B cell (primary cell): ENCODE data around the gene ASAP3. TPM values are rescaled to one million over a fixed set of nuclear protein-coding genes. Genes with fewer than 3 reads are reported as not detected.

Source experiments
- ATAC-seq: fragments of 200-7000 bp; cut with Tn5 transposase; one replicate; pipeline ENCODE4 v1.10.0; 2021; ENCODE audit warnings: low read depth, mild to moderate bottlenecking, moderate number of reproducible peaks, moderate library complexity
- CTCF ChIA-PET: fragments of 350-600 bp; sonication (Branson Sonifier 250); formaldehyde crosslinking; loops from one replicate; lab custom pipeline; 2021; ENCODE audit warnings: antibody characterized with exemption, inconsistent platforms; lab: Charles Lee
- POLR2A ChIA-PET: fragments of 350-600 bp; sonication (Branson Sonifier 250); formaldehyde crosslinking; loops from one replicate; lab custom pipeline; 2021; ENCODE audit warnings: antibody characterized with exemption; lab: Charles Lee
- DNase-seq: peaks from one replicate; pipeline ENCODE4 v3.0.0; 2013
- H2AFZ ChIP-seq: 2 replicates; pipeline ENCODE4 v1.6.1; 2012; ENCODE audit warnings: mild to moderate bottlenecking, low read depth, low read length; ENCODE audit not compliant: insufficient read depth, poor library complexity, severe bottlenecking
- H3K27ac ChIP-seq, 2 donors: 1 replicate in 1 of 2; 2 replicates in 1 of 2; pipeline ENCODE4 v1.5.1; 2012 to 2013; ENCODE audit warnings: low read length in 2 of 2, mild to moderate bottlenecking in 2 of 2, moderate library complexity in 1 of 2
- H3K27me3 ChIP-seq, 4 experiments: fragments of 200-600 bp in 1 of 4; sonication (generic) in 1 of 4; replicated peaks in 1 of 4; 1 replicate in 2 of 4; 2 replicates in 2 of 4; pipeline versions ENCODE4 v1.6.1 to v1.7.0; 2013 to 2016; ENCODE audit warnings: low read length in 3 of 4, mild to moderate bottlenecking in 2 of 4, mixed read lengths in 1 of 4, moderate library complexity in 1 of 4; ENCODE audit not compliant: insufficient read depth in 4 of 4, control insufficient read depth in 3 of 4; ENCODE audit errors: control extremely low read depth in 1 of 4
- H3K36me3 ChIP-seq, 2 experiments: replicated peaks in 1 of 2; 1 replicate in 1 of 2; 2 replicates in 1 of 2; pipeline versions ENCODE4 v1.6.1 to v1.7.1; 2013; ENCODE audit warnings: low read length in 1 of 2; ENCODE audit not compliant: insufficient read depth in 2 of 2, control insufficient read depth in 1 of 2; ENCODE audit errors: control extremely low read depth in 1 of 2, extremely low read depth in 1 of 2
- H3K4me1 ChIP-seq, 2 donors: fragments of 200-600 bp in 1 of 2; sonication (generic) in 1 of 2; 1 replicate in 1 of 2; 2 replicates in 1 of 2; pipeline versions ENCODE4 v1.5.1 to v1.6.1; 2013 to 2017; ENCODE audit warnings: low read length in 2 of 2; ENCODE audit not compliant: control insufficient read depth in 2 of 2, insufficient read depth in 2 of 2
- H3K4me2 ChIP-seq: replicated peaks from 2 replicates; pipeline ENCODE3; 2012; ENCODE audit warnings: mild to moderate bottlenecking, low read depth, low read length; ENCODE audit not compliant: poor library complexity, severe bottlenecking
- H3K4me3 ChIP-seq, 5 experiments: fragments of 200-600 bp in 1 of 5; sonication (generic) in 1 of 5; 1 replicate in 3 of 5; 2 replicates in 2 of 5; pipeline versions ENCODE4 v1.5.1 to v1.7.0; 2011 to 2016; ENCODE audit warnings: low read length in 4 of 5, mild to moderate bottlenecking in 4 of 5, low read depth in 2 of 5, control low read depth in 1 of 5, moderate library complexity in 1 of 5; ENCODE audit not compliant: insufficient read depth in 1 of 5; ENCODE audit errors: control extremely low read depth in 1 of 5, extremely low read depth in 1 of 5
- H3K79me2 ChIP-seq: fragments of 200-600 bp; sonication (generic); one replicate; pipeline ENCODE4 v1.6.0; 2016; ENCODE audit warnings: low read length; ENCODE audit not compliant: control insufficient read depth, insufficient read depth
- H3K9ac ChIP-seq: fragments of 200-600 bp; sonication (generic); 2 replicates; pipeline ENCODE4 v1.6.1; 2017; ENCODE audit warnings: mild to moderate bottlenecking, low read length, moderate library complexity
- H3K9me3 ChIP-seq, 3 donors: one replicate each; pipeline versions ENCODE4 v1.6.1 to v1.7.1; 2013; ENCODE audit warnings: low read length in 2 of 3; ENCODE audit not compliant: control insufficient read depth in 2 of 3, insufficient read depth in 1 of 3; ENCODE audit errors: control extremely low read depth in 1 of 3
- H4K20me1 ChIP-seq: 2 replicates; pipeline ENCODE4 v1.6.0; 2012; ENCODE audit warnings: mild to moderate bottlenecking, low read length; ENCODE audit not compliant: insufficient read depth, control insufficient read depth, poor library complexity, severe bottlenecking
- H3K27ac Mint-ChIP-seq: one replicate; pipeline ENCODE4 v1.8.0; 2021; ENCODE audit warnings: mixed read lengths
- H3K27me3 Mint-ChIP-seq: one replicate; pipeline ENCODE4 v1.8.0; 2021; ENCODE audit warnings: mixed read lengths
- H3K4me1 Mint-ChIP-seq: one replicate; pipeline ENCODE4 v1.8.0; 2021; ENCODE audit warnings: mixed read lengths
- H3K4me3 Mint-ChIP-seq: one replicate; pipeline ENCODE4 v1.8.0; 2021; ENCODE audit warnings: mixed read lengths
- H3K9me3 Mint-ChIP-seq: one replicate; pipeline ENCODE4 v1.8.0; 2022; ENCODE audit warnings: mixed read lengths; ENCODE audit not compliant: insufficient read depth
- CTCF ChIP-seq: fragments of 200-600 bp; IDR thresholded peaks from one replicate; pipeline ENCODE4 v1.8.0; 2022; ENCODE audit warnings: antibody characterized with exemption, mild to moderate bottlenecking
- EZH2 ChIP-seq: IDR thresholded peaks from 2 replicates; pipeline ENCODE4 v1.6.1; 2012; ENCODE audit warnings: borderline replicate concordance, low read depth, mild to moderate bottlenecking, moderate library complexity, low read length; ENCODE audit not compliant: insufficient read depth, poor library complexity, severe bottlenecking
- WGBS: methylation state at CpG from one replicate; pipeline ENCODE4 v1.1.5; 2013; ENCODE audit warnings: missing lambda C conversion rate; ENCODE audit not compliant: insufficient coverage; 5-methylcytosine and 5-hydroxymethylcytosine counted together
- intact Hi-C: fragments of 100-400 bp; cut with micrococcal nuclease; formaldehyde crosslinking; loops from one replicate; pipeline ENCODE4 v1.10.0; 2022
- polyA plus RNA-seq: library from polyadenylated mRNA; depleted of rRNA; stranded (reverse); fragments of >200 nt; gene quantifications from 2 replicates; pipeline ENCODE4 v1.2.3, GENCODE V29; 2012
- total RNA-seq, 2 donors: library from RNA; stranded (reverse); fragments of 120-200 nt in 1 of 2; gene quantifications; 1 replicate in 1 of 2; 2 replicates in 1 of 2; pipeline versions ENCODE4 v1.2.3 to v1.2.4, GENCODE V29; 2013 to 2022

ASAP3 gene
- total and polyA plus RNA-seq, 2 donors (not counting 1 experiment from before 2014, with no cell fraction given): 2.9 to 11.0 TPM

GRCh38 chr1:23517581-23517980, 33.6 kb upstream of the ASAP3 start:
- no peak overlapping the region for H3K4me3 ChIP-seq
- peaks cover 0 to 21% of the 10 kb centered on the region in 2 experiments for H3K36me3 ChIP-seq
- Mint-ChIP-seq H3K9me3 (no peaks in the 10 kb centered on the region), H3K27me3 (no peaks in the 10 kb centered on the region), H3K27ac (no peak overlapping the region), H3K4me3 (no peak overlapping the region), H3K4me1 (peaks cover 10% of the 10 kb centered on the region)
- 99% methylated on average over 9 of the region's 9 CpGs for WGBS
- ChIA-PET CTCF (interaction anchor here (0.8 to 3.2 kb wide), 3 partner anchors 21 to 28 kb away, joined by 3 to 10 read pairs (median 9); no protein-coding TSS in a partner anchor), POLR2A (no interaction called here)
- DNase-seq (no peak), ATAC-seq (no peak)
- intact Hi-C loops: no loop called here
- no peak overlapping the region for H3K4me2 ChIP-seq
- H3K9me3 ChIP-seq: no peaks in the 10 kb centered on the region
- H3K27me3 ChIP-seq: no peaks in the 10 kb centered on the region
- TF ChIP-seq EZH2 (no peak), CTCF (no peak)
- no peaks in the 10 kb centered on the region for H4K20me1 ChIP-seq
- no peak overlapping the region for H2AFZ ChIP-seq
- no peaks in the 10 kb centered on the region for H3K79me2 ChIP-seq
- H3K9ac ChIP-seq: no peak overlapping the region
- no peak overlapping the region for H3K27ac ChIP-seq
- H3K4me1 ChIP-seq: peaks cover 2 to 14% of the 10 kb centered on the region in 2 donors

GRCh38 chr1:23515905-23516304, 31.9 kb upstream of the ASAP3 start:
- Histone ChIP-seq H3K27me3 (no peaks in the 10 kb centered on the region), H3K9ac (no peak overlapping the region), H3K27ac (no peak overlapping the region), H3K9me3 (no peaks in the 10 kb centered on the region), H3K4me2 (no peak overlapping the region), H3K4me3 (no peak overlapping the region), H2AFZ (no peak overlapping the region), H3K36me3 (peaks cover 0 to 21% of the 10 kb centered on the region in 2 experiments), H3K4me1 (peaks cover 0 to 4% of the 10 kb centered on the region in 2 donors), H4K20me1 (no peaks in the 10 kb centered on the region), H3K79me2 (no peaks in the 10 kb centered on the region)
- ChIA-PET CTCF (interaction anchor here (1.4 to 3.4 kb wide), 3 partner anchors 12 to 23 kb away, joined by 5 to 30 read pairs (median 8); no protein-coding TSS in a partner anchor), POLR2A (no interaction called here)
- WGBS: no CpG with 5 or more reads among the region's 4 CpGs
- intact Hi-C loops: no loop called here
- ATAC-seq: no peak
- no peaks in the 10 kb centered on the region for H3K27me3 Mint-ChIP-seq
- H3K4me3 Mint-ChIP-seq: no peak overlapping the region
- no peaks in the 10 kb centered on the region for H3K4me1 Mint-ChIP-seq
- no peak for DNase-seq
- TF ChIP-seq EZH2: no peak
- no peak for TF ChIP-seq CTCF
- H3K27ac Mint-ChIP-seq: no peak overlapping the region
- H3K9me3 Mint-ChIP-seq: no peaks in the 10 kb centered on the region
